ENCODE measurements around the gene ZFYVE26. TPM values are rescaled to one million over a fixed set of nuclear protein-coding genes. Genes with fewer than 3 reads are reported as not detected.

The ZFYVE26 gene
- total RNA-seq, 1 experiment from 2014 or later: 19.9 TPM

DNA sequence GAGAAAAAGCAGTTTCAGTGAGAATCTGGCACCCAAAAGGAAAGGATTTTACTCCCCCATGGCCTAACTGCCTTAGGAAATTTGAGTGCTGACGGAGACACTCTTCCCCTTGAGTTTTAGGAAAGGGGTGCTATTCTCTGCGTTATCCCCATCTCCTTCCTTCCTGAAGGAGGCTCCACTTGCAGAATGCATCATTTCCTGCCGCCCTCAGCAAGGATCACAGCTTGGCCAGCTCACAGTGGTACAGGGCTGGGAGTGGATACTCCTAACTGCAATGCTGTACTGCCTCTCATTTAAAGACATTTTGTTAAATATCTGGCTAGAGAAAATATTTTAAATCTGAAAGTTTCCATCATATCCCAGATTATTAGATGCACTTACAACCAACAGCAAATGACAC lies 81.7 kb downstream of the ZFYVE26 start:
- WGBS (ENCODE audit: extremely low coverage, insufficient read length, low lambda C conversion rate): no CpG with 5 or more reads among the region's 3 CpGs
- peaks cover 4% of the 10 kb centered on the region in 2 experiments for H3K4me1 Mint-ChIP-seq

More for the DNA sequence above, 81.7 kb downstream of the ZFYVE26 start:
- no peak overlapping the region for H2BK5ac ChIP-seq (ENCODE audit: insufficient read length, low read length)
- H3K9ac ChIP-seq (ENCODE audit: extremely low read depth, insufficient read length, low read length): no peak overlapping the region
- no peak overlapping the region for H2BK120ac ChIP-seq (ENCODE audit: low read depth, low read length, poor library complexity, severe bottlenecking)
- H3K79me2 ChIP-seq (ENCODE audit: insufficient read depth, low read length): no peaks in the 10 kb centered on the region
- H3K27me3 Mint-ChIP-seq (ENCODE audit: low read depth): no peaks in the 10 kb centered on the region
- no peaks in the 10 kb centered on the region for H3K27me3 ChIP-seq (ENCODE audit: insufficient read depth, low read length)
- H3K27ac Mint-ChIP-seq: no peak overlapping the region
- H4K8ac ChIP-seq (replicated peaks; ENCODE audit: insufficient read length, low read depth, low read length): no peak overlapping the region
- peak; percentile 49 for DNase-seq
- TF ChIP-seq, protein P1, sequence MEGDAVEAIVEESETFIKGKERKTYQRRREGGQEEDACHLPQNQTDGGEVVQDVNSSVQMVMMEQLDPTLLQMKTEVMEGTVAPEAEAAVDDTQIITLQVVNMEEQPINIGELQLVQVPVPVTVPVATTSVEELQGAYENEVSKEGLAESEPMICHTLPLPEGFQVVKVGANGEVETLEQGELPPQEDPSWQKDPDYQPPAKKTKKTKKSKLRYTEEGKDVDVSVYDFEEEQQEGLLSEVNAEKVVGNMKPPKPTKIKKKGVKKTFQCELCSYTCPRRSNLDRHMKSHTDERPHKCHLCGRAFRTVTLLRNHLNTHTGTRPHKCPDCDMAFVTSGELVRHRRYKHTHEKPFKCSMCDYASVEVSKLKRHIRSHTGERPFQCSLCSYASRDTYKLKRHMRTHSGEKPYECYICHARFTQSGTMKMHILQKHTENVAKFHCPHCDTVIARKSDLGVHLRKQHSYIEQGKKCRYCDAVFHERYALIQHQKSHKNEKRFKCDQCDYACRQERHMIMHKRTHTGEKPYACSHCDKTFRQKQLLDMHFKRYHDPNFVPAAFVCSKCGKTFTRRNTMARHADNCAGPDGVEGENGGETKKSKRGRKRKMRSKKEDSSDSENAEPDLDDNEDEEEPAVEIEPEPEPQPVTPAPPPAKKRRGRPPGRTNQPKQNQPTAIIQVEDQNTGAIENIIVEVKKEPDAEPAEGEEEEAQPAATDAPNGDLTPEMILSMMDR (conservative IDR thresholded peaks at IDR 0.05): peak; percentile 50
- no peak overlapping the region for H3K4ac ChIP-seq (ENCODE audit: low read depth, low read length)
- H3T11ph ChIP-seq (ENCODE audit: low read length): no peak overlapping the region
- no peak overlapping the region for H2BK15ac ChIP-seq (ENCODE audit: low read depth, low read length)
- no peaks in the 10 kb centered on the region; a peak in 1 of 7 replicates for H3K36me3 Mint-ChIP-seq (ENCODE audit: insufficient read depth in 1 of 3, low read depth in 3 of 3)
- no peak overlapping the region for H2AK5ac ChIP-seq (ENCODE audit: insufficient read length, low read length)
- H4K91ac ChIP-seq (ENCODE audit: insufficient read length, low read depth, low read length): no peak overlapping the region
- no peak overlapping the region for H3K14ac ChIP-seq (ENCODE audit: insufficient read depth, low read length)
- H2BK20ac ChIP-seq (ENCODE audit: low read depth, low read length, poor library complexity, severe bottlenecking): no peak overlapping the region
- no peak overlapping the region for H2BK12ac ChIP-seq (ENCODE audit: insufficient read length, low read depth, low read length)
- no peaks in the 10 kb centered on the region for H3K23me2 ChIP-seq (ENCODE audit: insufficient read length, low read depth, low read length, poor library complexity, severe bottlenecking)
- no peak overlapping the region for H3K27ac ChIP-seq (ENCODE audit: insufficient read length, low read depth, low read length)
- H4K20me1 ChIP-seq (ENCODE audit: control insufficient read depth, insufficient read depth, insufficient read length): no peaks in the 10 kb centered on the region
- H3K4me2 ChIP-seq (ENCODE audit: insufficient read depth, insufficient read length, low read length): no peak overlapping the region
- H3K23ac ChIP-seq (ENCODE audit: insufficient read length, low read depth, low read length): no peak overlapping the region
- no peaks in the 10 kb centered on the region for H3K9me3 ChIP-seq (ENCODE audit: control insufficient read depth, low read depth, low read length)
- H4K5ac ChIP-seq (ENCODE audit: insufficient read length, low read depth, low read length): no peak overlapping the region
- H3K56ac ChIP-seq (ENCODE audit: insufficient read length, low read depth, low read length): no peak overlapping the region
- no peaks in the 10 kb centered on the region for H3K4me1 ChIP-seq (ENCODE audit: insufficient read depth, low read length)
- H2AFZ ChIP-seq (ENCODE audit: low read length): no peak overlapping the region
- no peak overlapping the region for H3K4me3 Mint-ChIP-seq
- no peaks in the 10 kb centered on the region for H3K9me3 Mint-ChIP-seq
- no peak overlapping the region for H3K18ac ChIP-seq (ENCODE audit: insufficient read length, low read depth, low read length)
- H3K79me1 ChIP-seq (ENCODE audit: insufficient read depth, low read depth, low read length, poor library complexity, severe bottlenecking): no peaks in the 10 kb centered on the region

Measured in H9 (cell line).